ENCODE data around the gene HSPA12A. TPM values are rescaled to one million over a fixed set of nuclear protein-coding genes. Genes with fewer than 3 reads are reported as not detected.

The HSPA12A gene
- total and polyA plus RNA-seq, 9 of the 15 experiments (the other 6 are each of a cell fraction or from before 2014, with no cell fraction given) = 0.01 to 0.18 (median 0.04) TPM; not detected in 4

DNA sequence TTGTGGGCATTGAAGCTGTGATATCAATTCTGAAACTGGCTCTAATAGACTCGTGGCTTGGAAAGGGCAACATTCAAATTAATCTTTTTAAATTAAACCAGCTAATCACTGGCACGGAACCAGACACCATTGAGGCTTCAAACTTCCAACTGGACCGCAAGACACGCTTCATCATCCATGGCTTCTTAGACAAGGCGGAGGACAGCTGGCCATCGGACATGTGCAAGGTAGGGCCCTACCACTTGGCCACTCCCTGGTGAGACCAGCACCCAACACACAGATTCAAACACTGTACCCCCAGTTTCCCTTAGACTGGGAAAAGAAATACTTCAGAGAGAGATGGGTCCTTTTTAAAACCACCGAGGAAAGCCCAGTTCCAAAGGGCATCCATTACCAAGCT lies 116.5 kb downstream of the HSPA12A start:
- no peak for FAIRE-seq
- TF ChIP-seq, protein P1, sequence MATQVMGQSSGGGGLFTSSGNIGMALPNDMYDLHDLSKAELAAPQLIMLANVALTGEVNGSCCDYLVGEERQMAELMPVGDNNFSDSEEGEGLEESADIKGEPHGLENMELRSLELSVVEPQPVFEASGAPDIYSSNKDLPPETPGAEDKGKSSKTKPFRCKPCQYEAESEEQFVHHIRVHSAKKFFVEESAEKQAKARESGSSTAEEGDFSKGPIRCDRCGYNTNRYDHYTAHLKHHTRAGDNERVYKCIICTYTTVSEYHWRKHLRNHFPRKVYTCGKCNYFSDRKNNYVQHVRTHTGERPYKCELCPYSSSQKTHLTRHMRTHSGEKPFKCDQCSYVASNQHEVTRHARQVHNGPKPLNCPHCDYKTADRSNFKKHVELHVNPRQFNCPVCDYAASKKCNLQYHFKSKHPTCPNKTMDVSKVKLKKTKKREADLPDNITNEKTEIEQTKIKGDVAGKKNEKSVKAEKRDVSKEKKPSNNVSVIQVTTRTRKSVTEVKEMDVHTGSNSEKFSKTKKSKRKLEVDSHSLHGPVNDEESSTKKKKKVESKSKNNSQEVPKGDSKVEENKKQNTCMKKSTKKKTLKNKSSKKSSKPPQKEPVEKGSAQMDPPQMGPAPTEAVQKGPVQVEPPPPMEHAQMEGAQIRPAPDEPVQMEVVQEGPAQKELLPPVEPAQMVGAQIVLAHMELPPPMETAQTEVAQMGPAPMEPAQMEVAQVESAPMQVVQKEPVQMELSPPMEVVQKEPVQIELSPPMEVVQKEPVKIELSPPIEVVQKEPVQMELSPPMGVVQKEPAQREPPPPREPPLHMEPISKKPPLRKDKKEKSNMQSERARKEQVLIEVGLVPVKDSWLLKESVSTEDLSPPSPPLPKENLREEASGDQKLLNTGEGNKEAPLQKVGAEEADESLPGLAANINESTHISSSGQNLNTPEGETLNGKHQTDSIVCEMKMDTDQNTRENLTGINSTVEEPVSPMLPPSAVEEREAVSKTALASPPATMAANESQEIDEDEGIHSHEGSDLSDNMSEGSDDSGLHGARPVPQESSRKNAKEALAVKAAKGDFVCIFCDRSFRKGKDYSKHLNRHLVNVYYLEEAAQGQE (IDR thresholded peaks at IDR 0.05; ENCODE audit: borderline replicate concordance) = no peak
- TF ChIP-seq, protein P1 (CRISPR knock-in tag; IDR thresholded peaks at IDR 0.05; ENCODE audit: low read depth) = no peak
- TF ChIP-seq HDGF (IDR thresholded peaks at IDR 0.05) = no peak
- TF ChIP-seq ZNF239 (CRISPR knock-in tag; IDR thresholded peaks at IDR 0.05) = no peak
- TF ChIP-seq, protein P2, sequence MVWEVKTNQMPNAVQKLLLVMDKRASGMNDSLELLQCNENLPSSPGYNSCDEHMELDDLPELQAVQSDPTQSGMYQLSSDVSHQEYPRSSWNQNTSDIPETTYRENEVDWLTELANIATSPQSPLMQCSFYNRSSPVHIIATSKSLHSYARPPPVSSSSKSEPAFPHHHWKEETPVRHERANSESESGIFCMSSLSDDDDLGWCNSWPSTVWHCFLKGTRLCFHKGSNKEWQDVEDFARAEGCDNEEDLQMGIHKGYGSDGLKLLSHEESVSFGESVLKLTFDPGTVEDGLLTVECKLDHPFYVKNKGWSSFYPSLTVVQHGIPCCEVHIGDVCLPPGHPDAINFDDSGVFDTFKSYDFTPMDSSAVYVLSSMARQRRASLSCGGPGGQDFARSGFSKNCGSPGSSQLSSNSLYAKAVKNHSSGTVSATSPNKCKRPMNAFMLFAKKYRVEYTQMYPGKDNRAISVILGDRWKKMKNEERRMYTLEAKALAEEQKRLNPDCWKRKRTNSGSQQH (CRISPR knock-in tag; IDR thresholded peaks at IDR 0.05) = no peak
- TF ChIP-seq, protein P3, sequence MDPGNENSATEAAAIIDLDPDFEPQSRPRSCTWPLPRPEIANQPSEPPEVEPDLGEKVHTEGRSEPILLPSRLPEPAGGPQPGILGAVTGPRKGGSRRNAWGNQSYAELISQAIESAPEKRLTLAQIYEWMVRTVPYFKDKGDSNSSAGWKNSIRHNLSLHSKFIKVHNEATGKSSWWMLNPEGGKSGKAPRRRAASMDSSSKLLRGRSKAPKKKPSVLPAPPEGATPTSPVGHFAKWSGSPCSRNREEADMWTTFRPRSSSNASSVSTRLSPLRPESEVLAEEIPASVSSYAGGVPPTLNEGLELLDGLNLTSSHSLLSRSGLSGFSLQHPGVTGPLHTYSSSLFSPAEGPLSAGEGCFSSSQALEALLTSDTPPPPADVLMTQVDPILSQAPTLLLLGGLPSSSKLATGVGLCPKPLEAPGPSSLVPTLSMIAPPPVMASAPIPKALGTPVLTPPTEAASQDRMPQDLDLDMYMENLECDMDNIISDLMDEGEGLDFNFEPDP (CRISPR knock-in tag; IDR thresholded peaks at IDR 0.05) = no peak
- no peak for TF ChIP-seq SMARCB1 (IDR thresholded peaks at IDR 0.05; ENCODE audit: insufficient read length, low read depth)
- TF ChIP-seq NR2C2 (CRISPR knock-in tag; IDR thresholded peaks at IDR 0.05) = no peak
- TF ChIP-seq NR2C2 (tag; IDR thresholded peaks at IDR 0.05) = no peak
- no peak for TF ChIP-seq SMARCE1 (IDR thresholded peaks at IDR 0.05)
- no peak for TF ChIP-seq ZC3H8 (IDR thresholded peaks at IDR 0.05)
- TF ChIP-seq NR2C1 (IDR thresholded peaks at IDR 0.05) = no peak
- no peak for TF ChIP-seq NR2C1 (tag; IDR thresholded peaks at IDR 0.05)
- TF ChIP-seq KLF6 (CRISPR knock-in tag; IDR thresholded peaks at IDR 0.05; ENCODE audit: borderline replicate concordance) = no peak

More for the DNA sequence above, 116.5 kb downstream of the HSPA12A start:
- H2AFZ ChIP-seq (ENCODE audit: low read depth, low read length) = no peak overlapping the region
- H3K4me2 ChIP-seq (ENCODE audit: insufficient read depth, low read length) = no peak overlapping the region
- intact Hi-C loops (cut with micrococcal nuclease) = no loop called here
- no peak overlapping the region for H3K27ac ChIP-seq (ENCODE audit: extremely low read depth, low read depth, low read length)
- H3K36me3 ChIP-seq (ENCODE audit: control insufficient read depth, insufficient read depth, low read length) = no peaks in the 10 kb centered on the region
- no peaks in the 10 kb centered on the region for H3K9me3 ChIP-seq (replicated peaks; ENCODE audit: control insufficient read depth, insufficient read depth, low read depth, low read length)
- in situ Hi-C loops (cut with MboI) = no loop called here
- ChIA-PET CTCF (ENCODE audit: low intra/inter-chr PET ratio) (no interaction called here), POLR2A (no interaction called here)
- no peak overlapping the region for H3K9ac ChIP-seq (ENCODE audit: insufficient read depth in 1 of 2, low read depth in 2 of 2, low read length in 2 of 2)
- H3K4me1 ChIP-seq (replicated peaks in 1 of 2; ENCODE audit: control insufficient read depth in 2 of 2, insufficient read depth in 2 of 2, low read length in 2 of 2) = peaks cover 0 to 6% of the 10 kb centered on the region in 2 experiments; a peak in 1 of 5 replicates
- H3K27me3 ChIP-seq (ENCODE audit: control insufficient read depth in 2 of 2, insufficient read depth in 2 of 2, low read length in 2 of 2) = peaks cover 0 to 8% of the 10 kb centered on the region in 2 experiments; a peak in 2 of 5 replicates
- no peaks in the 10 kb centered on the region for H4K20me1 ChIP-seq (replicated peaks; ENCODE audit: control insufficient read depth, insufficient read depth, low read length)
- BruUV-seq (replicated peaks) = no TSS peak
- no peak overlapping the region for H3K4me3 ChIP-seq
- 0% methylated on average over 7 of the region's 7 CpGs for WGBS (ENCODE audit: insufficient coverage, low coverage, missing lambda C conversion rate)
- no peaks in the 10 kb centered on the region for H3K9me1 ChIP-seq (ENCODE audit: control insufficient read depth, insufficient read depth, low read length)
- DNase-seq (ENCODE audit: extremely low read depth in 1 of 4, low spot score in 3 of 4) = no peak
- no peaks in the 10 kb centered on the region for H3K79me2 ChIP-seq (ENCODE audit: control insufficient read depth, insufficient read depth, low read length)
- no peak for ATAC-seq

Measured in K562 (cell line).